Glomerular endothelial cell (primary cell): ENCODE measurements around the gene TFB1M. TPM values are rescaled to one million over a fixed set of nuclear protein-coding genes. Genes with fewer than 3 reads are reported as not detected.

Source experiments
- DNase-seq: peaks from one replicate; pipeline ENCODE4 v3.0.0-alpha.2; 2011; ENCODE audit warnings: low read depth, low spot score; ENCODE audit errors: extremely low read depth
- total RNA-seq: library from RNA; depleted of rRNA; stranded (reverse); fragments of >200 nt; gene quantifications from 2 replicates; pipeline ENCODE4 v1.2.3, GENCODE V29; 2015

Gene TFB1M
- total RNA-seq, 1 donor from 2014 or later: 17.9 TPM

DNA sequence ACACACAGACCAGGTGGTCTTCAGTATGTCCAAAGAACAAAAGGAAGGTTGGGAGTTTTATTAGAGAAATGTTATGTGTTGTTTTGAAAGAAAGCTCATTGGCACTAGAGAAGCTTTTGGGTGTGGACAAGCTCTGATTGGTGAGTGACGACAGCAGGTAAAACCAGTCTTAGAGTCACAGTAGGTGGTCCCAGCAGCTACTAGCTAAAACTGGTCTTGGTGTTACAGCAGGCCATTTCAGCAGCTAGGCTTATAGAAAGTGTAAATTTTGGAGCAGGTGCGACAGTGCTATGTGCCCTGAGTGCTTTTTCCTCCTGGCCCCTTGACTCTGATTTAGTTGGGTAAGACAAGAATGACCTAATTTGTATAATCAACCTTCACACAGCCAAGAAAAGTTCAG lies 46.9 kb downstream of the TFB1M start:
- DNase-seq: no peak

DNA sequence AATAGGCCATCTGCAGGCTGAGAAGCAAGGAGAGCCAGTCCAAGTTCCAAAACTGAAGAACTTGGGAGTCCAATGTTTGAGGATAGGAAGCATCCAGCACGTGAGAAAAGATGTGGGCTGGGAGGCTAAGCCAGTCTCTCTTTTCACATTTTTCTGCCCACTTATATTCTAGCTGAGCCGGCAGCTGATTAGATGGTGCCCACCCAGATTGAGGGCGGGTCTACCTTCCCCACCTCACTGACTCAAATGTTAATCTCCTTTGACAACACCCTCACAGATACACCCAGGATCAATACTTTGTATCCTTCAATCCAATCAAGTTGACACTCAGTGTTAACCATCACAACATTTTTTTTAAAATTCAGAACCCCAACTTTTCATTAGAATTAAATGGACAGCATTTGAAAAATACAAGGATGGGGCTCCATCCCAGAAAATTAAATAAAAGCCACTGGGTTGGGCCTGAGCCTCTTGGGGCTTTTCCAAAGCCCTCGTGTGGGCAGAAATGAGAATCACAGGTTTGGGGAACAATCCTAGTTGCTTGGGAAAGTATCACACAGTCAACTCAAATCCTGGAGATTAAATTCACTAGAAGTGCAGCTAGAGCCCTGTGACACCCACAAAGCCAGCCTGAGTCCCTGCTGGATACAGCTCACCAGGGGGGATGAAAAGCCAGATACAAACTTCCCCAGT lies 48.3 kb downstream of the TFB1M start:
- no peak for DNase-seq

DNA sequence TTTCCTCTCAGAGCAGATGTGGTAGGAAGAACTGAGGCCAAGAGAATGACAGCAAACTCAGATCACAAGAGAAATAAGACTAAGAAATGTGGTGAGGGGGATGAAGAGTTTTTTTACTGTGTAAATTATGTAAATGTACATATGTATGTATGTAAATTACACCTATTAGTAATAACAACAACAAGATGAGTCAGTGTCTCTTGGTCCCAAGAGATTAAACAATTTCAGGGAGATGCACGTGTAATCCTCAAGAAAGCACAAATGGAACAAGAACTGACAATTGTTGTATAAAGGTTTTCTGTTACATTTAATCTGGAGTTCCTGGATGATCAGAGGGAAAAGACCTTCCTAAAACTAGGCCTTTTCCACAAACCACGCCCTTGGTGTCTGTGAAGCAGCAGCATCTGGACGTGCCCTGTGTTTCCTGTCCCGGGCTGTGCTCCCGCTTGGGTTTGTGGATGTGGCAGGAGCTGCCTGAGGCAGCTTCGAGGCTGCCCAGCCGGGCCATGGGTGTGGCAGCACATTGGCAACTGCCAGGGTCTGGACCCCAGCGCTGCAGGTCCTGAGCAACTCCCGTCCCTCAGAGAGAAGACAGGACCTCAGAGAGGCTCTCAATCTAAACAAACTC lies 49.5 kb downstream of the TFB1M start:
- DNase-seq: no peak

DNA sequence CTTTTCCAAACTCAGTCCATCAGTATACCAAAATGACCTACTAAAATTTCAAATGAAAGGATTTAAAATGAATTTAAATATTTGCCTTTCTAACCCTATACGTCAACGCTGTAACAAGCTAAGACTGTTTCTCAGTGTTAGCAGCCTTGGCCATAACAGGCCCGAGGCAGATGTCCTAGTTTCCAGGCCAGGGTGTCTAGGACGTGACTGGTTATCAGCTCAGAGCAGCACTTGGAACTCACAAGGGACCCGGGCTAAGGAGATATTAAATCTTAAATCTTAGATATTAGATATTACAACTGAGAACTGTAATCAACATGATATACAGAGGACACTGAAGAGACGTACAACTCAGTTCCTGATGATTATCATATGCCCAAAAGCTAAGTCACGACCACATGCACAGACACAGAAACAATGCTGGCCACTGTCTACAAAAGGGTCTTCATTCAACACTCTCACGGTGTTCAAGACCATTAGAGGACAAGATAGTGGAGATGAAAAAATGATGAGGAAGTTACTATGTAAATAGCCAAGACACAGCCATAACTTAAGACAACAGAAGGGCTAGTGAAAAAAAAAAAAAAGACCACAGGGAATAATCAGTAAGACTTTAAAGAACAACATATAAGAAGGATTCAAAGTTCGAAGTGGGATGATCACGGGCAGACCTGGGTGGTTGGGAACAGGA lies 50.8 kb downstream of the TFB1M start, which contains the start of gene CLDN20:
Gene CLDN20, plus strand, starts transcription at position 641 of the 691 bp plus-strand sequence. CDS start 11,707 bp downstream, outside the sequence.
- DNase-seq: no peak

DNA sequence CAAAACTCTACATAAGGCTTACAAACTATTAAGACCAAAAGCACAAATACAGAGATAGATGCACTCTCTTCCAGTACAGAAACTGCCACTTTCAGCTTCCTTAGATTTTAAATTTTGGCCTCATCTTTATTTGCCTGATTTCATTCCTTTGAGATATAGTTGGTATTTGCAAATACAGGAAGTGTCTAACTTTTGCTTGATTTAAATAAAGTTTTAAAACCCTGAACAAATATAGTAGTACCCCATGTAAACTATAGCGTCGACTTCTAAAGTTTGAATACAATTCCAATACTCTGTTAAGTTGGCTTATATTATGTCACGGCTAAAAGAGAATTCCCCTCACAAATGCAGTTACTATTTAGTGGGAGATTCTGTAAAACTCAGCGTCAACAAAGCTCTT lies 51.6 kb downstream of the TFB1M start:
- no peak for DNase-seq

DNA sequence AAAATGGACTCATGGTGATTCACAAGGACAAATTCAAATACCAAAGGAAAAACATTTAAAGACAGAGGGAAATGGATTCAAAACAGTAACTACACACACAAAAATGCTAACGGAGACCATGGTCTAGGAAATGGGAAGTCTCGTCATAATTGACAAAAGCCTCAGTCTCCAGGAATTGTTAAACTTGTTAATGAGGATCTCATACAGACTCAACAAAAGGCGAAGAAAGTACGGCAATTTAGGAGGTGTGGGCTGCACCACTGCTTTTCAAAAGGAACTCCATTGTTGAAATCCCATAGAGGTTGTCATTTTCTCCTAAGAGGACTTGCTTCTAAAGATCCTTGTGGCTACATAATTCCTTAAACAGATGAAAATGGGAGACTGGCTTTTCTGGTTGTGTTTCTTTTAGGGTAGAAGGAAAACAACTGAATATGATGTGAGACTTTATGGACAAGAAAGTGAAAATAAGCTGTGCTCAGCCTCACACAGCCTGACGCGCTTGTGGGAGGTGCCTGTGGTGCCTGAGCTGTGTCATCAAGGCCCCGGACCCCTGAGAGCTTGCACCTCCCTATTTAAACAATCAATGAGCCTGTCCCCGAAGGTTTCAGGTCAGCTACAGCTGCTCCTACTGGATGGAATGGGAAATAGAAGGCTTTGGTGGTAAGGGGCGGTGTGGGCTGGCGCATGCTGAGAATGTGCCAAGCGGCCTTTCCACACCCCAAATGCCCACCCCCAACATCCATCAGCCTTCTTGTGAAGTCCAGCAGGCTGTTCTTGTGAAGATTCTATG lies 53.0 kb downstream of the TFB1M start:
- no peak for DNase-seq

DNA sequence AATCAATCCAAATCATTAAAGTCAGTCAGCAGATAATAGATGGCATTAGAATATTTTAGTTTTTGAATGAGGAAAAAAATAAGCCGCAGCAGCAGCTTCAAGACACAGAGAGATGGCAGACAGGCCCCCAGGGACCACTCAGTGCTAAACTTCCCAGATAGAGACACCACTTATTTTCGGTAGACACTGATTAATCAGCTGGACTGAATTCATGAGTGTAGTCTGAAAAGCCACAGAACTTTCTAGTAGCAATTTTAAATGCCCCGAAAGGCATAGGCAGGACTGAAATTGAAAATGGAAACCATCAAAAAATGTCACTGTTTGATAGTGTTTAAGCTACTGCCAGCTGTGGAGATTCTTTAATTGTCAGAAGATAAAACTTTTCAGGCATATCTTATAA lies 53.6 kb downstream of the TFB1M start:
- no peak for DNase-seq

DNA sequence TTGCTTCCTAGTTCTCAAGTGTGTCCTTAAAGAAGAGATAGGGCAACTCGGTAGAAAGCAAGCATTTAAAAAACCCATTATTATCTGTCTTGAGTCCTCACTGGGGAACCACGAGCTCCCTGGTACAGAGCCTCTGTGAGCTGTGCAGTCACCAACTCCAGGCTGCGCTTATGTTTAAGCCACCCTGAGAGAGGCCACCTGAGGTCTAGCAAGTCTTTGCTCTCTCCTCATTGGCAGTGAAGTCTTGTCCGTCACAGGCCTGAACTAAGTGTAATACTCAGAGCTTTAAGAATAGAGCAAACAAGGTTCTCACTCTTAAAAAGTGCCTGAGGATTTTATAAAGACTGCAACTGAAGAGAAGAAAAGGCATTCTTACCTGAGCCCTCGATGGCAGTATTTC lies 54.4 kb downstream of the TFB1M start:
- DNase-seq: no peak

DNA sequence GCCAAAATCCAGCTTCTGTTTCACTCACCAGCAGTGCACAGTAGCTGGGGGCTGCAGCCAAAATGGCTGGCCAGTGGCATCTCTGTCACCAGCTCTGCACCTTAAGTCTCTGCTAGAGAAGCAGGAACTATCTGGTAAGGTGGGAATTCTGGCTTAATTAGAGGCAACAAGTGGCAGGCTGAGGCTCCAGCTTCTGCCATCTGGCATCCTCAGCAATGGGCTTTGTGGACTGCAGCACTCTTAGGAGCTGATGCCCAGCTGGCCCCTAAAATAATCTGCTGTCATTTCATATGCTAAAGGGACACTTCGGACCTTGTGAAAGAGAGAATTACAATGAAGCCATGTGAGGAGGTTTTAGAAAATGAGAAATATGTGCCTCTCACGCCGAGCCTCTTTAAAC lies 55.1 kb downstream of the TFB1M start:
- no peak for DNase-seq

DNA sequence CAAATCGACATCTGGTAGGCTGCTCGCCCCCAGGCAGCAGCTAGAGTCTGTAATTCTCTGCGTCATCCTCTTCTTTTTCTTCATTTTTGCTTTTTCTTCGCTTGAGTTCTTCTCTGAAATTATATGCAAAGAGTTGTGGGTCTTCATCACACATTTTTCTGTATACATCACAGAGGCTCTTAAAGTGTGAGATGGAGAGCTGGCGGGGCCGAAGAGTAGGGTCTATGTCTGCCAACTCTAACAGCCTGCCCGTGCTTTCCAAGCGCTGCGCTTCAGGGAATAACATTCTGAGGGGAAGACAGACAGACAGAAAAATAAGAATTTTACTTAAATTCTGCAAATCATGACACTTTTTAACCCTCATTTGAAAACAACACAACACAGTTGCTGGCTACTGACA lies 56.5 kb downstream of the TFB1M start:
- no peak for DNase-seq

DNA sequence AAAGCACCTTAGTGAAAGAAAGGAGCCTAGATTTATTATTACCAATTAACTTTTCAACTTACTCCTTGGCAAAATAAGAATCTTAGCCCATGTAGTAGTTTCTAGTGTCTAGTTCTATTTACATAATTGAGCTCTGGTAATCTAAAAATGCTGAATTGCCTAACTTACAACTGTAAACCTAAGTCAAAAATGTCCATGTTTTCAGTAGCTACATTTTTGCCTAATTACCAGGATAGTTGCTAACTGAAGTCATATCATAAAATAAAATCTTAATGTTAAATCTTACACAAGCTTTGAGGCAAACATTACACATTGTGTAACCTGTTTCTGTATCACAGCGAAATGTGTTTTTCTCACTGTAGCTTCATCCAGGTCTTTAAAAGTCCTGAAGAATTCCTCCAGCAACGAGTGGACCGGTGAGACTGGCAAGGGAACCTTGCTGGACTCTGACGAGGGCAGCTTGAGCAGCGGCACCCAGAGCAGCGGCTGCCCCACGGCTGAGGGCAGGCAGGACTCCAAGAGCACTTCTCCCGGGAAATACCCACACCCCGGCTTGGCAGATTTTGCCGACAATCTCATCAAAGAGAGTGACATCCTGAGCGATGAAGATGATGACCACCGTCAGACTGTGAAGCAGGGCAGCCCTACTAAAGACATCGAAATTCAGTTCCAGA lies 58.0 kb downstream of the TFB1M start:
- DNase-seq: no peak

DNA sequence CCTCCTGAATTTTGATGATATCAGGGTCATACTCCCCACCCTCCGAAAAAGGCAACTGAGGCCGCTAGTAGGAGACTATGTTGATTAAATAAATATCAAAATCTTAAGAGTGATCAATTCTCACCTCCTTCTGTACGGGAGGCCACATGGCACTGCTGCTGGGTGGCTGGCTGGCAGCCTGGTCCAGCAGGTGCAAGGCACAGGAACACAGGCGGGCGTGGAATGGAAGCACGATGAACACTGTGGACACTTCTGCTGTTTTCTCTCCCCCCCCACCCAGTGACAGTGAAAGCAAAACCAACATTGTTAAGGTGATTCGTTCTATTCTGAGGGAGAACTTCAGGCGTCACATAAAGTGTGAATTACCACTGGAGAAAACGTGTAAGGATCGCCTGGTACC lies 60.1 kb downstream of the TFB1M start:
- DNase-seq: no peak

DNA sequence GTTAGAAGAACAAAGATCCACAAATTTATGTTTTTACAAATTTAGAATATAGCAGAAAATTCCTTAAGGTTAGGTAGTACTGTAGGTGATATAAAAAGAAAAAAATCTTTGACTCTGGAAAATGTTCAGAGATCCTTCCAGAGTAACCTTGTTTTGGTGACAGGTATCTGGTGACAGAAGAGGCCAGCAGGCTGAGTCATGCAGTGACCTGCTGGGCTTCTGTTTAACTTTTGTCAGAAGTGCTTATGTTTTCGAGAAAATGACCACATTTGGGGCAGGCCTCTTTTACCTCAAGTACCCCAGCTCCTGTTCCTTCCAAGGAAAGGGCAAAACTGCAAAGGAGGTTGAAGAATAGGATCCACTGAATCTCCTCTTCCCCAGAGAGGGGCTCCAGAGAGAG lies 60.9 kb downstream of the TFB1M start:
- DNase-seq: no peak

DNA sequence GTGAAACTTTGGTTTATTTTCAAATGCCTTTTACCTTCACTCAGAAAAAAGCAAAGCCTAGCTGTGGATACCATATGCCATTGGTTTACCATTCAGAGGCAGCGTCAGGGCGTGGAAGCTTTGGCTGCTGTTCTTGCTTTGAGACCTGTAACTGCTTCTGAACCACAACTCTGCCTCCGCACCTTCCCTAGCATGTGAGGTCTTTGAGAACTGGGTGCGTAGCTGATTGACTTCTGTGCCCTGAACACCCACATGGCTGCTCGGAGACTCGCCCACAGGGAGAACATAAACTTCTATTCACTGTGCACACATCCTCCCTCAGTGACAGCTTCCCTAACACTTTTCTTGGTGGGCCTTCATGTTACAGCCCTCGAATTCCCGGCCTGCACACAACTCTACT lies 61.7 kb downstream of the TFB1M start:
- DNase-seq: no peak

DNA sequence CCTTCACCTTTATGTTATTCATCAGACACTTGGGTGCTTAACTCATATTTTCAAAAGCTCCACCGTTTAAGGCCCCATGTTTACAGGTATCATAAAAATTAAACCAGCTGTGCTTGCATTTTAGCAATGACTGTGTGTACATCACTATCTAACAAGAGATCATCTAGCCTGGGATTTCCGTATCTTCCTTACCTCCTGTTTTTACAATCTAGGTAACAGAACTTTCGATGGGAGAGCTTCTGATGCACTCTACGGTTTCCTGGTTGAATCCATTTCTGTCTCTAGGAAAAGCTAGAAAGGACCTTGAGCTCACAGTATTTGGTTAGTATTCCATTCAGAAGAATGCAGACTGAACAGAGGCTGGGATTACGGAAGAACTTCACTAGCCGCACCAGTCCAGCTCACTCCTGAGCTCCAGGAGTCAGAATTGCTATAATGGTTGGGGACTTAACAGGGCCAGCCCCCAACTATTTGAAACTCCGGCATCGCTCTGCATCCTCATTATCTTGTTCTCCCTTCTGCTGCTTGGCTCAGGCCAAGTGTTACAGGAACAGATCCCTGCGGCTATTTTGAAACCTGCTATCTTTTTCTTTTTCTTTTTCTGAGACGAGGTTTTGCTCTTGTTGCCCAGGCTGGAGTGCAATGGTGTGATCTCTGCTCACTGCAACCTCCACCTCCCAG lies 63.4 kb downstream of the TFB1M start:
- DNase-seq: no peak

DNA sequence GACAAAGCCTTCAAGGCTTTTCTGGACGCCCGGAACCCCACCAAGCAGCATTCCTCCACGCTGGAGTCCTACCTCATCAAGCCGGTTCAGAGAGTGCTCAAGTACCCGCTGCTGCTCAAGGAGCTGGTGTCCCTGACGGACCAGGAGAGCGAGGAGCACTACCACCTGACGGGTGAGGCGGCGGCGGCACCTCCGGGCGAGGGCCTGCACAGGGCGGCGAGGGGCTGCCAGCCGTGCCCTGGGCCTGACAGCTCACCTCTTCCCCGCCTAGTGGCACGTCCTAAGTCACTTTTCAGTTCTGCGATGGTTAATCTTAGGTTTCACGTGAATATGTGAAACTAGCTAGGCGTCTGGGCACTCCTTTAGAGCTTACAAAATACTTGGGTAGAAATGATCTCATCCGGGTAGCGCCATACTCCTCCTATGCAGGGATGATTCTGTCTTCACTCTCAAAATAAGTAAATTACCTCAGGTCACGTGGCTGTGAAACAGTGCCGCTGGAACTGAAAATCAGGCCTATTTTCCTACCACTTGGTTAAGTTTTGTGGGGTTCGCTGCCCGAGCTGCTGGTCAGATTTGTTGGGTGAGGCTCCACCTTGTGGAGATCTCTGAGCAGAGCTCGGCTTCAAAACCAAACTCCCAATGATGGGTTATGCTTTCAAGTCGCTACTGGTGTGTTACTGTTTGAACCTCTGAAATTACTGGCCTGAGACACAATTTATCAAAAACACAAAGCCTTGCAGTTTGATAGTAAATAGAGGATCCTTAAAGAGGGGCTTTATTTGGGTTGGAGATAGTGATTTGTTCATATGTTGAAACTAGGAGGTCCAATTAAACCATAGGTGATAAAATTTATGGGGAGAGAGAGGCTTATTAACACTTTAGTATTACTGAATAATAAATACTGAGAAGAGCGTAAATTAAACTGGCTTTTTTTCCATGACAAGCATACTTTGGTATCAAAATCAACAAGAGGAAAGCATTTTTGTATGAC lies 66.0 kb downstream of the TFB1M start:
- DNase-seq: peak; percentile 31

DNA sequence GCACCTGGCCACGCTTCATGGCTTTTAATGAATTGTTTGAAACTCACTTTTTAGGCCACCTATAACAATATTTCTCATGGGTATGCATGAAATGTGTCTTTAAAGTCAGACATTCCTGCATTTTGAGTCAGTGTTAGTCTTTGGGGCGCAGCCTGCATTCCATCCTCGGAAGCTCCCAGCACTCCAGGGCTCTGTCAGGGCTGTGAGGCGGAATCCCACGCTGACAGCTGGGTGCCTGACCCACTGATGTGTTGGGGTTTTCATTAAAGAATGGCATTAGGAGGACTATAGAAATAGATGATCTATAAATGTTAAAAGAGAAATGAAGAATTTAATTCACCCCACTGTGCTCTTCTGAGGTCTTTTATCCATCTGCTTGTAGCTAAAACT lies 66.7 kb downstream of the TFB1M start:
- DNase-seq: no peak

DNA sequence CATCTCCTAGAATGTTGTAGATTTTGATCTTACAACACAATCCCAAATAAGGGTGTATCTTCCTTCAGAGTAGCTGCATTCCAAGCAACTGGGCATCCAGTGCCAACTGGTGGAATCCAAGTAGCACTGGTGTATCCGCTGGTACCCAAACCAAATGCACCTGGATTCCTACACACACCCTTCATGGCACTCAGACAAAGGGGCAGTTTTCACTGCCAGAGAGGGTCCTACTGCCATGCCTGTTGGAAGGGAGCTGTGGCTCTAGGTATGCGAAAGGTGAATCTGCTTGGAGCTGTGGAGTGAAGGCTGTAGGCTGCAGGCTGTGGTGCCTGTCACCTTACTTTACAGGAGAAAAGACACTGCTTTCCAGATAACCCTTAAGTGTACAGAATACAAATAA lies 67.5 kb downstream of the TFB1M start:
- DNase-seq: no peak

DNA sequence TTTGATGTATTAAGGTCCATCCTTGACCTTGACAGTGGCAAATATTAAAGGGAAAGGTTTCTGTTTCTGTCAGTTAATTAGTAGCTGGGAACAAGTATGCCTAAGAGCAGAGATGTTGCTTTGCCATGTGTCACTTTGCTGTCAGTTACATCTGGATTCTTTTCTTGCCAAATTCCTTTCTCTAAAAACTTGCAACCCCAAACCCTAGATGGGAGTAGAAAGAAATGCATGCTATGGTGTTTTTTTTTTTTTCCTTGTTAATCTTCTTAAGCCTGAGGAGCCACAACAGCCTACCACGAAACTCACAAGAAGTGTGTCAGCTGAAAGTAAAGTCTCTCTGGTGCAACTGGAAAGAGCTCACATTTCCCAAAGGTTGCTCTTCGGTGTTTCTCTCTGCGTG lies 68.5 kb downstream of the TFB1M start:
- no peak for DNase-seq
